H1 (cell line): ENCODE measurements around the gene GPRC5D. TPM values are rescaled to one million over a fixed set of nuclear protein-coding genes. Genes with fewer than 3 reads are reported as not detected.

Experiments used
- CHD7 ChIP-seq: fragments of 300-600 bp; sonication (generic); IDR thresholded peaks from 2 replicates; pipeline ENCODE4 v1.7.1; 2012; ENCODE audit warnings: low read length, moderate library complexity, mild to moderate bottlenecking, inconsistent platforms; ENCODE audit not compliant: insufficient replicate concordance
- KDM5A ChIP-seq: fragments of 200-600 bp; IDR thresholded peaks from 2 replicates; pipeline ENCODE4 v1.7.1; 2012; ENCODE audit warnings: mild to moderate bottlenecking, low read length, inconsistent platforms, mixed read lengths
- RNF2 ChIP-seq: fragments of 200-900, 300-1000 bp; sonication (generic); IDR thresholded peaks from 2 replicates; pipeline ENCODE4 v1.7.1; 2016; ENCODE audit warnings: borderline replicate concordance, low read depth, mild to moderate bottlenecking, antibody characterized with exemption, low read length; ENCODE audit not compliant: poor library complexity, severe bottlenecking; ENCODE audit errors: missing control alignments
- YY1 ChIP-seq: IDR thresholded peaks from 2 replicates; pipeline ENCODE4 v1.6.1; 2011; ENCODE audit warnings: low read depth, mild to moderate bottlenecking, low read length
- polyA plus RNA-seq, 7 experiments: library from polyadenylated mRNA; depleted of rRNA in 3 of 7; stranded (reverse) in 5 of 7; unstranded in 2 of 7; fragments of >200 nt in 5 of 7; fragments of 200-250 nt in 2 of 7; gene quantifications; 1 replicate in 5 of 7; 2 replicates in 1 of 7; 4 replicates in 1 of 7; pipeline versions ENCODE4 v1.2.1 to v1.2.3, GENCODE V29; 2011 to 2013; ENCODE audit warnings: missing spikeins in 2 of 7, mixed read lengths in 2 of 7
- total RNA-seq: library from RNA; stranded (reverse); fragmentation: NEBNext Ultra II Directional; extraction: Animal tissue kit (Norgen Biotek cat#: 25700); gene quantifications from 2 replicates; pipeline ENCODE4 v1.2.1, GENCODE V29; 2021
- TF ChIP-seq, protein P1 (sequence below): IDR thresholded peaks from 2 replicates; pipeline ENCODE4 v1.6.1; 2011; ENCODE audit warnings: low read length, improper control_type of control experiment

Gene GPRC5D
- total and polyA plus RNA-seq, 2 of the 8 experiments (the other 6 are each of a cell fraction or from before 2014, with no cell fraction given), result 0.45 TPM; not detected in 1

- TF ChIP-seq RNF2, result no peak
- TF ChIP-seq YY1, result no peak
- TF ChIP-seq KDM5A, result no peak
- TF ChIP-seq CHD7, result no peak
- TF ChIP-seq, protein P1, sequence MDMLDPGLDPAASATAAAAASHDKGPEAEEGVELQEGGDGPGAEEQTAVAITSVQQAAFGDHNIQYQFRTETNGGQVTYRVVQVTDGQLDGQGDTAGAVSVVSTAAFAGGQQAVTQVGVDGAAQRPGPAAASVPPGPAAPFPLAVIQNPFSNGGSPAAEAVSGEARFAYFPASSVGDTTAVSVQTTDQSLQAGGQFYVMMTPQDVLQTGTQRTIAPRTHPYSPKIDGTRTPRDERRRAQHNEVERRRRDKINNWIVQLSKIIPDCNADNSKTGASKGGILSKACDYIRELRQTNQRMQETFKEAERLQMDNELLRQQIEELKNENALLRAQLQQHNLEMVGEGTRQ, result no peak
Observed at GRCh38 chr12:12917517-12917916, 34.5 kb downstream of the GPRC5D start (continued).
